Stimulated activated CD8-positive, alpha-beta memory T cell treated with anti-CD3 and anti-CD28 coated beads, Interleukin-12 subunit alpha, Interleukin-12 subunit beta, amount 100 ng/mL, for 4 hours (primary cell): ENCODE measurements around the gene TTLL13.
"Not testable (repeated sequence)": the region's sequence is repeated elsewhere in the genome, so short reads cannot be mapped to it uniquely, and the experiment has no call there.

Experiments used
- DNase-seq: peaks from one replicate; pipeline ENCODE4 v3.0.0-alpha.2; 2020; ENCODE audit warnings: low read depth

The TTLL13 gene

DNA sequence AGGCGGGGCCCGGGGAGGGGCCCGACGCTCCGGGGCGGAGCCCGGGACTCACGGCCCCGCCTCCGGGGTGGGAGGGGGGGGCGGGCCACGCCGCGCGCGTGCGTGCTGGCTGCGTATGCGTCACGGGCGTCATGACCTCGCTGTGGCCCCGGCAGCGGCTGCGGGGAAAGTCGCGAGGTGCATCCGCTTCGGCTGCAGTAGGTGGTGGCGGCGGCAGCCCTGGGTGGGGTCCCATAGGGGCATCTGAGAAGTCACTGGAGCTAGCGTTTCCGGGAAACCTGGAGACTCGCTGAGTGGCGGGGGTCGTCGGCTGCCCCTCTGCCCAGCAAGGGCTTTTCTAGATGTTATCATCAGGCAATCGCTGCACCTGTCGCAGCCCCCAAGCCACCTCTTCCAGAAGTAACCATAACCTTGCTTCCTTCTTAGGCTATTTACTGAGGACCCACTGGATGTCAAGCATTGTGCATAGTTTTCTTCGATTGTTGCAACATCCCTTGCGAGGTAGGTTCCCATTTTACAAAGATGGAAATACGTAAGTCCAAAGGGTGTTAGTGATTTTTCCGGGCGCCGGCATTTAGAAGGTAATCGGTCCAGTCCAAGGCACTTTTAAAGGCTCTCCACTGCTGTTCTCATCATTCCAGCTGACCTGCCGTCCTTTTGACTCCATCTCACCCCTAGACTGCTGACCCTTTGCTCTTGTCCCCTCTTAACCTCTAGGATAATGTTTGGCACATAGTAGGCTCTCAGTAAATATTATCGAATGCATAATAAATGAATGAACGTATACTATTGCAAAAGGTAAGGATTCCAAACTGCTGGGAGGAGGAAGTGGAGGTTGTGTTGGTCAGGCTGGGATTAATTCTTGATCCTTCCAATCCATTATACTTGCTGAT, 15.0 kb upstream of the TTLL13 start, which contains the start of gene GDPGP1:
GDPGP1 (plus strand) TSS at position 114 of the 893 bp plus-strand sequence. CDS start 6,700 bp downstream, outside the sequence.
- peak; percentile 97 for DNase-seq

DNA sequence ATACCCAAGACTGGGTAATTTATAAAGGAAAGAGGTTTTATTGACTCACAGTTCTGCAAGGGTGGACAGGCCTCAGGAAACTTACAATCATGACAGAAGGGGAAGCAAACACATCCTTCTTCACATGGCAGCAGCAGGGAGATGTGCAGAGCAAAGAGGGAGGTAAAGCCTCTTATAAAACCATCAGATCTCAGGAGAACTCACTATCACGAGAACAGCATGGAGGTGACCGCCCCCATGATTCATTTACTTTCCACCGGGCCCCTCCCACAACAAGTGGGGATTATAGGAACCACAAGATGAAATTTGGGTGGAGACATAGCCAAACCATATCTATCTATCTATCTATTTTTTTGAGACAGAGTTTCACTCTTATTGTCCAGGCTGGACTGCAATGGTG, 10.0 kb upstream of the TTLL13 start:
- DNase-seq, result no peak

DNA sequence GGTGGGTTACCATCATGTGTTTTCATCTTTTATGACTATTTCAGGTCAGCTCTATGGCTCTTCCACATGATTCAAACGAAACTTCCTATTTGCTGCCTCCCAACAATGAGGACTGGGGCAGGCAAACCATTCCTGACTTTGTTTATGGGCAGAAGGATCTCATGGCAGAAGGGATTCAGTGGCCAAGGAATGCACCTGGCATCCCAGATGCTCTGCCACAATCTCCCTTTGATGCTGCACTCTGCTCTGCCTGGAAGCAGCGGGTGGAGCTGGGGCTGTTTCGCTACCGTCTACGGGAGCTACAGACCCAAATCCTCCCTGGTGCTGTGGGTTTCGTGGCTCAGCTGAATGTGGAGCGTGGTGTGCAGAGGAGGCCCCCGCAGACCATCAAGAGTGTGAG, 8.5 kb upstream of the TTLL13 start:
- DNase-seq, result no peak

DNA sequence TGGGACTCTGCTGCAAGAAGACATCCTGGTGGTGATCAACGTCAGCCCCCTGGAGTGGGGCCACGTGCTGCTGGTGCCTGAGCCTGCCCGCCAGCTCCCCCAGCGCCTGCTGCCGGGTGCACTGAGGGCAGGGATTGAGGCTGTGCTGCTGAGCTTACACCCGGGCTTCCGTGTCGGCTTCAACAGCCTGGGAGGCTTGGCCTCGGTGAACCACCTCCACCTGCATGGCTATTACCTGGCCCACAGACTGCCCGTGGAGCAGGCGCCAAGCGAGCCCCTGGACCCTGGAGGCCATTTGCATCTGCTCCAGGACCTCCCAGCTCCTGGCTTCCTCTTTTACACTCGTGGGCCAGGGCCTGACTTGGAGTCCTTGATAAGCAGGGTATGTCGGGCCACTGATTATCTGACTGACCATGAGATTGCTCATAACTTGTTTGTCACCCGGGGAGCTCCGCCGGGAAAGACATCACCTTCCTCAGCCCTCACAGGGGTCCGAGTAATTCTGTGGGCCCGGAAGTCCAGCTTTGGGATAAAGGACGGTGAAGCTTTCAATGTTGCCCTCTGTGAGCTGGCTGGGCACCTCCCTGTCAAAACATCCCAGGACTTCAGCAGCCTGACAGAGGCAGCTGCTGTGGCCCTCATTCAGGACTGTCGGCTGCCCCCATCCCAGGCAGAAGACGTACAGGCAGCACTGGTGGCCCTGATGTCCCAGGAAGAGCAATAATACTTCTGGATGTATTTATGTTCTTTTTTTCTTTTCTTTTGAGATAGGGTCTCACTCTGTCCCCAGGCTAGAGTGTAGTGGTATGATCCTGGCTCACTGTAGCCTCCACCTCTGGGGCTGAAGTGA, 7.8 kb upstream of the TTLL13 start:
- no peak for DNase-seq

DNA sequence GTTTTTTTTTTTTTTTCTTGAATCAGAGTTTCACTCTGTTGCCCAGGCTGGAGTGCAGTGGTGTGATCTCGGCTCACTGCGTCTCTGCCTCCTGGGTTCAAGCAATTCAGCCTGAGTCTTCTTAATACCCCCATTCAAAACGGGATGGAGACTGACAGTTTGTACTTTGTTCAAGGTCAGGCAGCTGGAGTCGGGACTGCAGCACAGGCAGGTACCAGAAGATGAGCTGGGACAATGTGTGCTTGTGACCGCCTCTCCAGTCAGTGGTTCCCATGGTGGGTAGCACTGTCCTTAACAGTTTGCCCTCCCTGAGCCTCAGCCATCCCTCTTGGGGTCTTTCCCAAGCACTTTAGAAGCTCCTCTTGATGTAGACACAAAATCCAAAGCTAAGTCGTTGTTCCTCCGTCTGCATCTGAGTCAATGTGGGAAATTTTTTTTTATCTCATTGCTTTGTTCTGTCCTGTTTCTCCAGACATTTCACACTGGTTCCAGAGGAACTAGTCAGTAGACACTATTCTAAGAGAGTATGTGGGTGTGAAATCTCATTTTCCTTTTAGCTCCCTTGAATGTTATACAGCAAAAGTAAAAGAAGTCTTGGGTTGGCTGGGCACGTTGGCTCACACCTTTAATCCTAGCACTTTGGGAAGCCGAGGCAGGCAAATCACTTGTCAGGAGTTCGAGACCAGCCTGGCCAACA, 5.3 kb upstream of the TTLL13 start:
- no peak for DNase-seq

DNA sequence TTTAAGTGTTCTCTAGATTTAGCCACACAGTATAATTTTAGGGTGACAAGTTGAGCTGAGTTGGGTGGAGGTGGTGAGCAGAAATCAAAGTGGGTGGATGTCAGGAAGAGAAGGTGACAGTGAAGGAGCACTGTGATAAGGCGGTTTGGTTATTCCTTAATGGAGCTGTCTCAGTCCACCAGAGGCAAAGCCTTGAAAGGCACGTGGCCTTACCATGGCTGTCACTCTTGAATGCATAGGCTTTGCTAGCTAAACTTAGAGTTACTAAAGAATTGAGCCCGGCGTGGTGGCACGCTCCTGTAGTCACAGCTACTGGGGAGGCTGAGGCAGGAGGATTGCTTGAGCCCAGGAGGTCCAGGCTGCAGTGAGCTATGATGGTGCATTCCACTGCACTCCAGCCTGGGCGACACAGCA, 560 bp upstream of the TTLL13 start:
- DNase-seq, result no peak

DNA sequence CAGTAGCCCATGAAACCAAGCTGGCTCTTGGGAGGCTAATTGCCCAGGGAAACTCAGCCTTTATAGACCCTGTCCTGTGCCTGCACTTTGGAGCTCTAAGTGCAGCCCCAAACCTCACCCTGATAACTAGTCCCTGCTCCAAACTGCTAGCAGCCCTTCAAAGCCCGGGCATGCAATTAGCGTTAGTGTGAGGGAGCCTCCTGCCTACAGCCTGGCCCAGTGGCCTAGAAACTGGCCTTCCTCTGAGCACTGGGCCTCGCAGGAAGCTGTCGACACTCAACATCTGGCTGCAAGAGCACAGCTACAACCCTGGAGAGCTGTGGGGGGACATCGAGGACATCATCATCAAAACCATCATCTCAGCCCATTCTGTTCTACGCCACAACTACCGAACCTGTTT, 8.4 kb downstream of the TTLL13 start:
- no peak for DNase-seq

DNA sequence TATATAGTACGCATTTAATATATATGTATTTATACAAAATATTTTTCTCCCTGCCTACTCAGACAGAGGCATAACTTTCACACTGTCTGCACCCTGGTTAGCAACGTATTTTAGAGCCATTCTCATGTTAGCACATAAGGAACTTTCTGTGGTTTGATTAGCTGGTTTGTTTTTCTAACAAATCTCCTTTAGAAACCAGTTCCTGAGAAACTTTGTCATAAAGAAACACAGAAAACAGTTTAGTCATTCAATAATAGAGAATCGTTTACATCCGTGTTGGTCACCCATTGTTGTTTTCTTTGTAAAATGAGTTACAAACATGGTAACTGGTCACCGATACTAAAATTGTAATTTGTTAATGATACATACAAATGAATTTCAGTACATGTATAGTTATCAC, 10.2 kb downstream of the TTLL13 start:
- DNase-seq, result no peak

DNA sequence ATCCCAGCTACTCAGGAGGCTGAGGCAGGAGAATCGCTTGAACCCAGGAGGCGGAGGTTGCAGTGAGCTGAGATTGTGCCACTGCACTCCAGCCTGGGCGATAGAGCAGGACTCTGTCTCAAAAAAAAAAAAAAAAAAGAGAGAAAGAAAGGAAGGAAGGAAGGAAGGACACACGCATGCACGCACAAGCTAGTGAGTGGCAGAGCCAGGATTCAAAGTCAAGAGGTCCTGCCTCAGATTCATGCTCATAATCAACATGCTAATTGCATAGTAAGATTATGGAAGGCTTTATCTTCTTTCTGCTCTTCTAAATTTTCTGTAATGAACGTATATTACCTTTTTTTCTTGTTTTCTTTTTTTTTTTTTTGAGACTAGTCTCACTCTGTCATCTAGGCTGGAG, 11.4 kb downstream of the TTLL13 start:
- not testable (repeated sequence) for DNase-seq

DNA sequence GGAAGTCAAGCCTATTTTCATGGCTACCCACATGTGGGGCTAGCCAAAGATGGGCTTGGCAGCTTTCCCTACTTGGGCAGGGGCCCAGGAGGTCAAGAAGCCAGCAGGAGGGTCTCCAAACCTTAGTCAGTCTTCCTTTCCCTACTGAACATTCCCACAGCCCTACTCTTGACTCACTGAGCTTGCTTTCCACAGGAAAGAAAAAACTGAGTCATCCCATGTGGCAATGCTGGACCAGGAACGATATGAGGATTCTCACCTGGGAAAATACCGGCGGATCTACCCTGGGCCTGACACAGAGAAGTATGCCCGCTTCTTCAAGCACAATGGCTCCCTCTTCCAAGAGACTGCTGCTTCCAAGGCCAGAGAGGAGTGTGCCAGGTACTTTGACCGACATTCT, 12.5 kb downstream of the TTLL13 start:
- no peak for DNase-seq

DNA sequence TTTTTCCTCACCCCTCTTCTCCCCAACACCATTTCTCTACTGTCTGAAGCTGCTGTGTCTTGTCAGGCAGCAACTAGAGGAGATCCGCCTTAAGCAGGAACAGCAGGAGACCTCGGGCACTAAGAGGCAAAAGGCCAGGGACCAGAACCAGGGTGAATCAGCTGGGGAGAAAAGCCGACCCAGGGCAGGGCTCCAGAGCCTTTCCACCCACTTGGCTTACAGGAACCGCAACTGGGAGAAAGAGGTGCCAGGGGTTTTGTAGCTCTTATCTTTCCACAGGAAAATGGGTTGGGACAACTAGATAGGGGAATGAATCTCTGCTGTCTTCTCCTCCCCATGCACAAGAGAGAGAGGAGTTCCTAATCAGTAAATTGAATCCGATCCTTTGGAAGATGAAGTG, 13.1 kb downstream of the TTLL13 start:
- no peak for DNase-seq

DNA sequence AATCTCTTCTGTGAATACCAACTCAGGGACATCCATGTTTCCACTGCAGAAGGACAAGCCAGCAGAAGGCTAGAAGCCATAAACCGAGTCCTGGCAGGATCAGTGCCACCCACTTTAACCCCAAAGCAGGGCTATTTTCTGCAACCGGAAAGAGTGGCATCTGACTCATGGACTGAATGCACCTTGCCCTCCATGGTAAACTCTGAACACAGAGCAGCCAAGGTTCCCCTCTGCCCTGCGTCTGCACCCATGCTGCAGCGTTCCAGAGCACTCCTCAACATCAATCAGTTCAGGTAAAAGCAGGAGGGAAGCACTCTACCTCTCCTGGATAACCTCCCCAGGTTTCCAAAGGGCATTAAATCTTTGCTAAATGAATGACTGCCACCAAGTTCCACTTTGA, 15.3 kb downstream of the TTLL13 start:
- no peak for DNase-seq

DNA sequence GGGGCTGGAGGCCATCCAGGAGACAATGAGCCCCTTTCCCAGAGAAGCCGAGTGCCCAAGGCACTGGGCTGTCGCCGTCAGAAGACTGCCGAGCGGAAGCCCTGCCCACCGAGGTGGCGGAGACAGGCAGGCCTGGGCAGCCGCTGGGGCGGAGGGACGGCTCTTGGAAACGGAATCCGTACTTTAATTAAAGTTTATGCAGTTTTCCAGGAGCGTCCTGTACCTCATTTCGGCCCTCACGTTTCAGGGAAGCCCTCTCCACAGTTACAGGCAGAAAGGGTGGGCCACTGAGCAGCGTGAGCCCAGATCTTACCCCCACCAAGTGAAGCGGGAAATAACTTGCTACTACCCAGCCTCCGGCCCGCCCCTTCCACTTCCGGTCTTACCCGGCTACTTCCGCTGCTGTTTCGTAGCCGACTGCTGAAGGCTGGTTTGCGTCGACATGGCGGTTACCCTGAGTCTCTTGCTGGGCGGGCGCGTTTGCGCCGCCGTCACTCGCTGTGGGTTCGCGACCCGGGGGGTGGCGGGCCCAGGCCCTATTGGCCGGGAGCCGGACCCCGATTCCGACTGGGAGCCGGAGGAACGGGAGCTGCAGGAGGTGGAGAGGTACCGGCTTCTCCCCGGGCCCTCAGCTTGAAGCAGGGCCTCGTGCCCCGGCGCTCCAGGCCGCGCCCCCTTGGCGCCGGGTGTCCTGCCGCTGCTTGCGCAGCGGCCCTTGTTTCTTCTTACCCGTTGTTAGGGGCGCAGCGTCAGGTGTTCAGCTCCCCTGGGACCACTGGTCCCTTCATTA, 16.1 kb downstream of the TTLL13 start, which contains the start of gene NGRN:
NGRN (plus strand) TSS at position 402 of the 790 bp plus-strand sequence; CDS start at position 443, 41 bp downstream.
- peak; percentile 85 for DNase-seq

DNA sequence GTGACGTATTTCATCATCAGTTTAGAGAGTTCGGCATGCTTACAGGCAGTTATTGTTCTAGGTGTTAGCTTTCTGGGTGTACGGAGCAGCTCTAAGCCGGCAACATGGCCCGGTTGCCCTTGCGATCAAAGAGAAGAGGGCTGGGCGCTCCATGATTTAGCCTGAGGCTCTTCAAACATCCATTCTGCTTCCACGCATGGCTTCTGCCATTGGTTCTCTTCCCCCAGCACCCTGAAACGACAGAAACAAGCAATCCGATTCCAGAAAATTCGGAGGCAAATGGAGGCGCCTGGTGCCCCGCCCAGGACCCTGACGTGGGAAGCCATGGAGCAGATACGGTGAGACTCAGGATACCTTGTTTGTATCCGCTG, 16.7 kb downstream of the TTLL13 start:
- DNase-seq, result peak; percentile 19

DNA sequence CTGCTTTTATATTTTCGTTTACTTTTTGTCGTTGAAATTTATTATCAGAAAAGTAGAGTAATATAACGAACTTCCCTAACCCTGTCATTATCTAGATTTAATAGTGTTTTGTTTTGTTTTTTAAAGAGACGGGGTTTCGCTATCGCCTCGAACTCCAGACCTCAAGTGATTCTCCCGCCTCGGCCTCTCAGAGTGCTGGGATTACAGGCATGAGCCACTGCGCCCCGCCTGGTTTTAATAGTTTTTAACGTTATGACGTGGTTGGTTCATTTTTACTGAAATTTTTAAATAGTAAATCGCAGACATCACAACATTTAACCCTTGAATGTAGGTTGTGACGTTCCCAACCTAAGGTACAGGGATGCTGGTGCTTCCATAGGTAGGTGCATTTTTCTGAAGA, 17.1 kb downstream of the TTLL13 start:
- DNase-seq, result no peak

DNA sequence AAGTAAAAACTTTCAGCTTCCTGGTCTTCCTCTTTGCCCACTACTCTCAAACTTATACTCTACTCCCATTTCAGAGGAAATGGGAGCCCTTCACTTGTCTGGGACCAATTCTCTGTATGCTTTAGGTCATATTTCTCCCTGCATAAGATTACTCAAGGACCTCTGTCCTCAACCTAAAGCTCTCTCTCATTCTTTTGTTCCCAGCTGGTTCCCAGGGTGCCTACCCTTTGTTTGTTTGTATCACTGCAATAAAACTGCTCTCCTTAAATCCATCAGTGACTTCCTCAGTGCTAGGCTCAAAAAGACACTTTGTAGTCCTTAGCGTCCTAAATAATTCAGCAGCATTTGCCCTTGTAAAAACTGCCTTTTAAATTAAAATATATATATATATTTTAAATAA, 19.1 kb downstream of the TTLL13 start:
- DNase-seq, result no peak

DNA sequence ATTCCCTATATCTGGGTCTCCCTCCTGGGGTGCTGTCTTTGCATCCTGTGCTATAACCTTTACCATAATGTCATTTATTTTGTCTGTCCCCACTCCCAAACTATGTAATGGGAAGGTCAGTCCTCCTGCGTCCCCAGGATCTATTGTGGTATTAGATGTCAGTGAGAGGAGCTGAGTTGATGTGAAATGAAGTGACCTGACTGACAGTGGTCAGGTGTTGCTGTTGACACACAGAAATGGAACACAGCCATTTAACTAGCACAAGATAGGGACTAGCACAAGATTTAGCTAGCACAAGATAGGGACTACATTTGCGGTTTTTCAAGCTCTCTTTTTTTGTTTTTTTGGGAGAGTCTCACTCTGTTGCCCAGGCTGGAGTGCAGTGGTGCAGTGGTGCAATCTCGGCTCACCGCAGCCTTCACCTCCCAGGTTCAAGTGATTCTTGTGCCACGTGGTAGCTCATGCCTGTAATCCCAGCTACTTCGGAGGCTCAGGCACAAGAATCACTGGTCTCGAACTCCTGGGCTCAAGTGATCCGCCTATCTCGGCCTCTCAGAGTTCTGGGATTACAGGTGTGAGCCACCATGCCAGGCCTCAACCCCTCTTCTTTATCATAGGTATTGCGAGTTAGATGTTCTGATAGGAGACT, 21.3 kb downstream of the TTLL13 start:
- no peak for DNase-seq

DNA sequence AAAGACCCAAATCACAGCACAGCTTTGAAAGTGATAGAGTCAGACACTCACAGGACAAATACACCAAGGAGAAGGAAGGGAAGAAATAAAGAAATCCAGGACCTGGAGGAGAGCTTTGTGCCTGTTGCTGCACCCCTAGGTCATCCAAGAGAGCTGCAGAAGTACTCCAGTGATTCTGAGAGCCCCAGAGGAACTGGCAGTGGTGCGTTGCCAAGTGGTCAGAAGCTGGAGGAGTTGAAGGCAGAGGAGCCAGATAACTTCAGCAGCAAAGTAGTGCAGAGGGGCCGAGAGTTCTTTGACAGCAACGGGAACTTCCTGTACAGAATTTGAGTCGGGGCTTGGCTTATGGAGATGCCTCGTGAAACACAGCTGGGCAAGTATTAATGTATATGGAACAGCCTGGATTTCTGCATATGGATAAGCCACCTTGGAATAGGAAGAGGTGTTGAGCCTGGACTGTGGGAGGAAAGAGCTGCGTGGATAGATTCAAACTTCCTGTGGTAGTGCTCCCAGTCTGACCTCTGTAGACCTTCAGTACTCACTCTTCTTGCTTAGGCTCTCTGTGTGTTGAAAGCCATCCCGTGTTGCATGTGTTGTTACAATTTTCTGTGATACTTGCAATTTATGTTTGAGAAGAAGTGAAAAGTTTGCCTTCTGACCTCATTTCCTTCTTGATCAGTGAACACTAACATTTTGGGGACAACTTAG, 22.3 kb downstream of the TTLL13 start:
- no peak for DNase-seq

DNA sequence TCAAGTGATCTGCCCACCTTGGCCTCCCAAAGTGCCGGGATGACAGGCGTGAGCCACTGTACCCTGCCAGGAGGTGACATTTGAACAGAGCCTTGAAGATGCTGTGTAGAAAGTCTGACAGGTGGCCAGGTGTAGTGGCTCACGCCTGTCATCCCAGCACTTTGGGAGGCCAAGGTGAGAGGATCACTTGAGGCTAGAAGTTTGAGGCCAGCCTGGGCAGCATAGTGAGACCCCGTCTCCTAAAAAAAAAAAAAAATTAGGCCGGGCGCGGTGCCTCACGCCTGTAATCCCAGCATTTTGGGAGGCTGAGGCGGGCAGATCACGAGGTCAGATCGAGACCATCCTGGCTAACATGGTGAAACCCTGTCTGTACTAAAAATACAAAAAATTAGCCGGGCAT, 29.1 kb downstream of the TTLL13 start:
- not testable (repeated sequence) for DNase-seq

DNA sequence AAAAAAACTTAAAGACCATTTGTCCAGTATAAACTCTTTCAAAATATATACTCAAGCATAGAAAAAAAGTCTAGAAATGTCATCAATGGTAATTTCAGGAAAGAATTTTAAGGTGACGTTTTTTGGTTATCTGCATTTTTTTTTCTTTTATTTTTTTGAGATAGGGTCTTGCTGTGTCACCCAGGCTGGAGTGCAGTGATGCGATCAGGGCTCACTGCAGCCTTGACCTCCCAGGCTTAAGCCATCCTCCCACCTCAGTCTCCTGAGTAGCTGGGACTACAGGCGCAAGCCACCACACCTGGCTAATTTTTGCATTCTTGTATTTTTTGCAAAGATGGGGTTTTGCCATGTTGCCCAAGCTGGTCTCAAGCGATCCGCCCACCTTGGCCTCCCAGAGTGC, 31.4 kb downstream of the TTLL13 start:
- DNase-seq, result not testable (repeated sequence)
